H1 (cell line): ENCODE measurements around the gene FOSL2. TPM values are rescaled to one million over a fixed set of nuclear protein-coding genes. Genes with fewer than 3 reads are reported as not detected.

Experiments
- CTCF ChIA-PET: fragments of 300-600 bp; sonication (Branson Sonifier 250); formaldehyde crosslinking; loops from one replicate; lab custom pipeline; 2021; ENCODE audit not compliant: partially characterized antibody; lab: Charles Lee
- POLR2A ChIA-PET: fragments of 300-600 bp; sonication (Branson Sonifier 250); formaldehyde crosslinking; loops from one replicate; lab custom pipeline; 2021; ENCODE audit warnings: inconsistent platforms; ENCODE audit not compliant: partially characterized antibody; lab: Charles Lee
- DNase-seq, 2 experiments: peaks; one replicate each; pipeline versions ENCODE4 v3.0.0 to v3.0.0-alpha.2; 2010 to 2022; ENCODE audit warnings: low spot score in 2 of 2, low read depth in 1 of 2, mixed read lengths in 1 of 2
- FAIRE-seq: peaks from 2 replicates; lab custom pipeline; 2011; peaks lifted over from hg19 to GRCh38; lab: Jason Lieb, UNC
- H2AFZ ChIP-seq: 2 replicates; pipeline ENCODE4 v1.8.1; 2012; ENCODE audit warnings: low read length, inconsistent platforms
- H2AK5ac ChIP-seq: 2 replicates; pipeline ENCODE4 v1.6.1; 2013; ENCODE audit warnings: low read depth, low read length
- H2BK120ac ChIP-seq: replicated peaks from 2 replicates; pipeline ENCODE3; 2013; ENCODE audit warnings: low read depth, low read length, inconsistent platforms
- H2BK12ac ChIP-seq: 2 replicates; pipeline ENCODE4 v1.6.1; 2013; ENCODE audit warnings: low read depth, low read length
- H2BK15ac ChIP-seq: 2 replicates; pipeline ENCODE4 v1.6.1; 2013; ENCODE audit warnings: low read length
- H2BK20ac ChIP-seq: 2 replicates; pipeline ENCODE4 v1.6.1; 2013; ENCODE audit warnings: low read length
- H2BK5ac ChIP-seq: 2 replicates; pipeline ENCODE4 v1.6.1; 2013; ENCODE audit warnings: low read depth, low read length
- H3K14ac ChIP-seq: 2 replicates; pipeline ENCODE4 v1.6.1; 2013; ENCODE audit warnings: inconsistent platforms; ENCODE audit not compliant: insufficient read length
- H3K18ac ChIP-seq: 2 replicates; pipeline ENCODE4 v1.6.1; 2013; ENCODE audit warnings: low read length; ENCODE audit errors: extremely low read depth
- H3K23ac ChIP-seq: 2 replicates; pipeline ENCODE4 v1.6.1; 2013; ENCODE audit warnings: inconsistent platforms; ENCODE audit not compliant: insufficient read length
- H3K23me2 ChIP-seq: 2 replicates; pipeline ENCODE4 v1.6.1; 2013; ENCODE audit warnings: low read depth, low read length
- H3K27ac ChIP-seq: 2 replicates; pipeline ENCODE4 v1.6.1; 2011; ENCODE audit warnings: low read depth, low read length, inconsistent platforms
- H3K27me3 ChIP-seq, 4 experiments: replicated peaks in 1 of 4; 1 replicate in 1 of 4; 2 replicates in 3 of 4; pipeline versions ENCODE4 v1.6.1 to v1.8.1; 2011 to 2013; ENCODE audit warnings: low read length in 3 of 4, mild to moderate bottlenecking in 3 of 4, inconsistent platforms in 2 of 4, mixed read lengths in 2 of 4, moderate library complexity in 1 of 4; ENCODE audit not compliant: control insufficient read depth in 3 of 4, insufficient read depth in 3 of 4; ENCODE audit errors: extremely low read depth in 1 of 4
- H3K36me3 ChIP-seq, 4 experiments: 2 replicates each; pipeline versions ENCODE4 v1.6.1 to v1.8.1; 2011 to 2013; ENCODE audit warnings: mild to moderate bottlenecking in 4 of 4, low read length in 3 of 4, moderate library complexity in 2 of 4, control low read depth in 1 of 4, inconsistent platforms in 1 of 4; ENCODE audit not compliant: insufficient read depth in 4 of 4, control insufficient read depth in 2 of 4
- H3K4ac ChIP-seq: replicated peaks from 2 replicates; pipeline ENCODE3; 2013; ENCODE audit warnings: low read length, low read depth, mixed read lengths, inconsistent platforms; ENCODE audit not compliant: insufficient read length
- H3K4me1 ChIP-seq, 4 experiments: replicated peaks in 1 of 4; 1 replicate in 1 of 4; 2 replicates in 3 of 4; pipeline versions ENCODE4 v1.6.1 to v1.8.1; 2011 to 2013; ENCODE audit warnings: low read length in 3 of 4, inconsistent platforms in 2 of 4, mixed read lengths in 1 of 4; ENCODE audit not compliant: insufficient read depth in 4 of 4, control insufficient read depth in 3 of 4
- H3K4me2 ChIP-seq, 2 experiments: 2 replicates each; pipeline versions ENCODE4 v1.6.1 to v1.8.1; 2011 to 2013; ENCODE audit warnings: low read depth in 2 of 2, low read length in 2 of 2, control low read depth in 1 of 2, inconsistent platforms in 1 of 2, mild to moderate bottlenecking in 1 of 2; ENCODE audit not compliant: insufficient read depth in 1 of 2
- H3K4me3 ChIP-seq, 4 experiments: fragments of 200-600, 300-600 bp in 1 of 4; sonication (generic), shearing (Covaris generic), sonication (Bioruptor Twin) in 1 of 4; 2 replicates each; pipeline versions ENCODE4 v1.5.1 to v1.8.1; 2011 to 2016; ENCODE audit warnings: low read length in 4 of 4, low read depth in 3 of 4, control low read depth in 2 of 4, inconsistent platforms in 2 of 4, mild to moderate bottlenecking in 2 of 4, mixed read lengths in 1 of 4, moderate library complexity in 1 of 4; ENCODE audit not compliant: insufficient read depth in 2 of 4; ENCODE audit errors: extremely low read depth in 1 of 4
- H3K56ac ChIP-seq: replicated peaks from 2 replicates; pipeline ENCODE3; 2013; ENCODE audit warnings: low read depth, mild to moderate bottlenecking, mixed read lengths, low read length, inconsistent platforms; ENCODE audit not compliant: insufficient read length
- H3K79me1 ChIP-seq: 2 replicates; pipeline ENCODE4 v1.6.1; 2013; ENCODE audit warnings: low read depth, low read length, control low read depth
- H3K79me2 ChIP-seq, 2 experiments: 2 replicates each; pipeline versions ENCODE4 v1.6.1 to v1.8.1; 2012 to 2013; ENCODE audit warnings: low read length in 2 of 2, mild to moderate bottlenecking in 2 of 2, inconsistent platforms in 1 of 2; ENCODE audit not compliant: insufficient read depth in 2 of 2, control insufficient read depth in 1 of 2
- H3K9ac ChIP-seq, 4 experiments: replicated peaks in 1 of 4; 1 replicate in 1 of 4; 2 replicates in 3 of 4; pipeline versions ENCODE4 v1.6.1 to v1.8.1; 2011 to 2013; ENCODE audit warnings: low read depth in 3 of 4, low read length in 3 of 4, control low read depth in 2 of 4, mild to moderate bottlenecking in 2 of 4, moderate library complexity in 2 of 4, inconsistent platforms in 1 of 4; ENCODE audit errors: extremely low read depth in 1 of 4
- H3K9me3 ChIP-seq, 2 experiments: 2 replicates each; pipeline versions ENCODE4 v1.6.1 to v1.8.1; 2012 to 2013; ENCODE audit warnings: mild to moderate bottlenecking in 2 of 2, moderate library complexity in 2 of 2, control low read depth in 1 of 2, inconsistent platforms in 1 of 2, low read depth in 1 of 2, low read length in 1 of 2, mixed read lengths in 1 of 2; ENCODE audit not compliant: insufficient read depth in 2 of 2
- H4K20me1 ChIP-seq, 2 experiments: replicated peaks in 1 of 2; 2 replicates each; pipeline versions ENCODE3 to v1.8.1; 2011 to 2013; ENCODE audit warnings: inconsistent platforms in 2 of 2, low read length in 2 of 2, mild to moderate bottlenecking in 1 of 2; ENCODE audit not compliant: insufficient read depth in 2 of 2, control insufficient read depth in 1 of 2
- H4K5ac ChIP-seq: 2 replicates; pipeline ENCODE4 v1.6.1; 2013; ENCODE audit warnings: low read length, low read depth, mixed read lengths, inconsistent platforms; ENCODE audit not compliant: insufficient read length
- H4K8ac ChIP-seq: 2 replicates; pipeline ENCODE4 v1.8.0; 2013; ENCODE audit warnings: mild to moderate bottlenecking, moderate library complexity, low read length, inconsistent platforms; ENCODE audit not compliant: insufficient read depth; ENCODE audit errors: extremely low read depth
- H4K91ac ChIP-seq: replicated peaks from 2 replicates; pipeline ENCODE3; 2013; ENCODE audit warnings: low read length, mixed read lengths, inconsistent platforms; ENCODE audit not compliant: insufficient read length
- JUN ChIP-seq: IDR thresholded peaks from 2 replicates; pipeline ENCODE4 v1.6.1; 2011; ENCODE audit warnings: low read depth, mild to moderate bottlenecking, improper control_type of control experiment, low read length
- KDM1A ChIP-seq: fragments of 200-600, 300-600 bp; sonication (generic); IDR thresholded peaks from 2 replicates; pipeline ENCODE4 v1.7.1; 2016; ENCODE audit warnings: mild to moderate bottlenecking, low read length, borderline replicate concordance
- KDM5A ChIP-seq: fragments of 200-600 bp; IDR thresholded peaks from 2 replicates; pipeline ENCODE4 v1.7.1; 2012; ENCODE audit warnings: mild to moderate bottlenecking, low read length, inconsistent platforms, mixed read lengths
- POU5F1 ChIP-seq: IDR thresholded peaks from 2 replicates; pipeline ENCODE4 v1.6.1; 2011; ENCODE audit warnings: low read depth, mild to moderate bottlenecking, low read length, moderate library complexity
- SIN3A ChIP-seq, 2 experiments: IDR thresholded peaks in 1 of 2; conservative IDR thresholded peaks in 1 of 2; 2 replicates each; pipeline ENCODE4 v1.6.1; 2011 to 2012; ENCODE audit warnings: low read length in 2 of 2, improper control_type of control experiment in 1 of 2, low read depth in 1 of 2, mild to moderate bottlenecking in 1 of 2
- WGBS, 2 experiments: shearing (Covaris generic) in 1 of 2; methylation state at CpG; one replicate each; pipeline versions ENCODE4 v1.1.6 to v1.1.7; 2013 to 2015; ENCODE audit warnings: low lambda C conversion rate in 2 of 2, mixed read lengths in 2 of 2, inconsistent platforms in 1 of 2, low coverage in 1 of 2, missing lambda C conversion rate in 1 of 2; ENCODE audit not compliant: insufficient replicate concordance in 2 of 2, insufficient coverage in 1 of 2, insufficient read length in 1 of 2; ENCODE audit errors: extremely low coverage in 1 of 2, missing lambda C conversion rate in 1 of 2; 5-methylcytosine and 5-hydroxymethylcytosine counted together
- polyA plus RNA-seq, 7 experiments: library from polyadenylated mRNA; depleted of rRNA in 3 of 7; stranded (reverse) in 5 of 7; unstranded in 2 of 7; fragments of >200 nt in 5 of 7; fragments of 200-250 nt in 2 of 7; gene quantifications; 1 replicate in 5 of 7; 2 replicates in 1 of 7; 4 replicates in 1 of 7; pipeline versions ENCODE4 v1.2.1 to v1.2.3, GENCODE V29; 2011 to 2013; ENCODE audit warnings: missing spikeins in 2 of 7, mixed read lengths in 2 of 7
- total RNA-seq: library from RNA; stranded (reverse); fragmentation: NEBNext Ultra II Directional; extraction: Animal tissue kit (Norgen Biotek cat#: 25700); gene quantifications from 2 replicates; pipeline ENCODE4 v1.2.1, GENCODE V29; 2021

Gene FOSL2
- total and polyA plus RNA-seq, 2 of the 8 experiments (the other 6 are each of a cell fraction or from before 2014, with no cell fraction given), result 1.5 to 4.5 TPM

- POLR2A ChIA-PET, result no interaction called here
- H3K23ac ChIP-seq, result no peak overlapping the region
- no peaks in the 10 kb centered on the region for H3K79me1 ChIP-seq
- no peak overlapping the region for H4K91ac ChIP-seq
- CTCF ChIA-PET, result interaction anchor here (1.0 kb wide), 1 partner anchor 13 kb away, joined by 3 read pairs; no protein-coding TSS in a partner anchor
- no peak overlapping the region for H2BK15ac ChIP-seq
- H3K9ac ChIP-seq, result no peak overlapping the region
- H4K5ac ChIP-seq, result no peak overlapping the region
- H2BK12ac ChIP-seq, result no peak overlapping the region
- no peak for FAIRE-seq
- H4K8ac ChIP-seq, result 0 out of 2 replicates have a peak overlapping the region, but pooled peaks have one; percentile 4
- no peaks in the 10 kb centered on the region for H3K36me3 ChIP-seq
- H3K79me2 ChIP-seq, result no peaks in the 10 kb centered on the region
- no peak overlapping the region for H3K18ac ChIP-seq
- no peak overlapping the region for H3K4ac ChIP-seq
- no peaks in the 10 kb centered on the region for H3K27me3 ChIP-seq
- H2BK5ac ChIP-seq, result no peak overlapping the region
- H3K14ac ChIP-seq, result no peak overlapping the region
- H3K27ac ChIP-seq, result no peak overlapping the region
- H3K4me1 ChIP-seq, result no peaks in the 10 kb centered on the region; a peak in 1 of 7 replicates
- no peak overlapping the region for H3K56ac ChIP-seq
- no peak overlapping the region for H2AK5ac ChIP-seq
- 95% methylated on average over 14 of the region's 14 CpGs; no CpG with 5 or more reads in 1 of the 2 experiments for WGBS, 2 experiments
- H3K4me3 ChIP-seq, result no peak overlapping the region
- no peak overlapping the region for H2AFZ ChIP-seq
- H3K4me2 ChIP-seq, result no peak overlapping the region
- DNase-seq, result no peak
- H4K20me1 ChIP-seq, result peaks cover 0 to 1% of the 10 kb centered on the region in 2 experiments
- H2BK20ac ChIP-seq, result no peak overlapping the region
- H2BK120ac ChIP-seq, result no peak overlapping the region
- H3K23me2 ChIP-seq, result no peaks in the 10 kb centered on the region; the same call in 1 of the 2 replicates
- H3K9me3 ChIP-seq, result 0 out of 4 replicates have a peak, but pooled peaks cover 0 to 3% of the 10 kb centered on the region in 2 experiments
- TF ChIP-seq JUN (no peak), SIN3A (conservative IDR thresholded peaks at IDR 0.05 in 1 of 2, IDR thresholded peaks at IDR 0.05 in 1 of 2; ENCODE audit: low read depth in 1 of 2, low read length in 2 of 2) (no peak), POU5F1 (no peak), KDM1A (no peak), KDM5A (no peak)
These were observed 47.1 kb downstream of the FOSL2 start for GRCh38 chr2:28439763-28440162.
